ENCODE measurements around the gene CHRM4. TPM values are rescaled to one million over a fixed set of nuclear protein-coding genes. Genes with fewer than 3 reads are reported as not detected.
A peak's percentile ranks its signal among the peaks of the same experiment; 100 is the strongest.

The CHRM4 gene
- total and polyA plus RNA-seq, 2 of the 13 experiments (the other 11 are each of a cell fraction or from before 2014, with no cell fraction given): 0.13 to 0.21 TPM

DNA sequence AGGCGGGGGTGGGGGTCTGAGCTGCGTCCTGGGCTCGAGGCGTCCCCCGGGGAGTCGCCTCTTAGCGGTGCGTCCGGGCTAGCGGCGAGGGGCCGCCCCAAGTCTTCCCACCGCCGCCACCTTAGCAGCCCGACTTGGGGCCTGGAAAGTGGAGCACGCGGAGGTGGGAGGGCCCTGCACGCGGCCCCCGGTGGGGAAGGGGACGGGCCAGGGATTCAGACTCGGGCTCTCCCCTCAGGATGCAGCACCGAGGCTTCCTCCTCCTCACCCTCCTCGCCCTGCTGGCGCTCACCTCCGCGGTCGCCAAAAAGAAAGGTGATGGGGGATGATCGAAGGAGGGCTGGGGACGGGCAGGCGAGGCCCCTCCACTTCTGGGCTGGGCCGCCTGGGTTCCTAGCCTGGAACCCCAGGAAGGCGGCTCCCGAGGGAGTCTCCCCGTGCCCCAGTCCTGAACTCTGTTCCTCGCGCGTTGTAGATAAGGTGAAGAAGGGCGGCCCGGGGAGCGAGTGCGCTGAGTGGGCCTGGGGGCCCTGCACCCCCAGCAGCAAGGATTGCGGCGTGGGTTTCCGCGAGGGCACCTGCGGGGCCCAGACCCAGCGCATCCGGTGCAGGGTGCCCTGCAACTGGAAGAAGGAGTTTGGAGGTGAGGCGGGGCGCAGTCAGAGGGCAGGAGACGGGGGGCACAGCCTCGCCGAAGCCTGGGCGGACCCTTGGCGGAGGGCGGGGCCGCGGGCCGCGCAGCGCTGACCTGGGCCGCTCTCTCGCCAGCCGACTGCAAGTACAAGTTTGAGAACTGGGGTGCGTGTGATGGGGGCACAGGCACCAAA lies 9.5 kb downstream of the CHRM4 start (continued):
- peak; percentile 43; the same call in 1 of the 2 replicates for TF ChIP-seq SALL1 (CRISPR knock-in tag; IDR thresholded peaks at IDR 0.05)
- no peak for TF ChIP-seq PAF1 (CRISPR knock-in tag; IDR thresholded peaks at IDR 0.05)
- TF ChIP-seq KLF15 (CRISPR knock-in tag; IDR thresholded peaks at IDR 0.05; ENCODE audit: borderline replicate concordance): 0 out of 2 replicates have a peak, but pooled peaks have one; percentile 3
- no peak for TF ChIP-seq TMF1 (CRISPR knock-in tag; IDR thresholded peaks at IDR 0.05; ENCODE audit: low read depth)
- no peak for TF ChIP-seq ZNF44 (CRISPR knock-in tag; IDR thresholded peaks at IDR 0.05)
- no peak for TF ChIP-seq KAT2B (IDR thresholded peaks at IDR 0.05; ENCODE audit: borderline replicate concordance, low read depth, low read length)
- TF ChIP-seq, protein P1, sequence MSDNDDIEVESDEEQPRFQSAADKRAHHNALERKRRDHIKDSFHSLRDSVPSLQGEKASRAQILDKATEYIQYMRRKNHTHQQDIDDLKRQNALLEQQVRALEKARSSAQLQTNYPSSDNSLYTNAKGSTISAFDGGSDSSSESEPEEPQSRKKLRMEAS (IDR thresholded peaks at IDR 0.05): peak; percentile 51
- TF ChIP-seq ARNT2 (CRISPR knock-in tag; IDR thresholded peaks at IDR 0.05; ENCODE audit: low read depth): no peak
- TF ChIP-seq FOSL1 (CRISPR knock-in tag; IDR thresholded peaks at IDR 0.05; ENCODE audit: borderline replicate concordance): no peak
- TF ChIP-seq ZNF841 (CRISPR knock-in tag; IDR thresholded peaks at IDR 0.05; ENCODE audit: borderline replicate concordance): no peak
- no peak for TF ChIP-seq CENPX (CRISPR knock-in tag; IDR thresholded peaks at IDR 0.05)
- TF ChIP-seq ZFAT (CRISPR knock-in tag; conservative IDR thresholded peaks at IDR 0.05): 0 out of 2 replicates have a peak, but pooled peaks have one; percentile 66
- TF ChIP-seq, protein P2, sequence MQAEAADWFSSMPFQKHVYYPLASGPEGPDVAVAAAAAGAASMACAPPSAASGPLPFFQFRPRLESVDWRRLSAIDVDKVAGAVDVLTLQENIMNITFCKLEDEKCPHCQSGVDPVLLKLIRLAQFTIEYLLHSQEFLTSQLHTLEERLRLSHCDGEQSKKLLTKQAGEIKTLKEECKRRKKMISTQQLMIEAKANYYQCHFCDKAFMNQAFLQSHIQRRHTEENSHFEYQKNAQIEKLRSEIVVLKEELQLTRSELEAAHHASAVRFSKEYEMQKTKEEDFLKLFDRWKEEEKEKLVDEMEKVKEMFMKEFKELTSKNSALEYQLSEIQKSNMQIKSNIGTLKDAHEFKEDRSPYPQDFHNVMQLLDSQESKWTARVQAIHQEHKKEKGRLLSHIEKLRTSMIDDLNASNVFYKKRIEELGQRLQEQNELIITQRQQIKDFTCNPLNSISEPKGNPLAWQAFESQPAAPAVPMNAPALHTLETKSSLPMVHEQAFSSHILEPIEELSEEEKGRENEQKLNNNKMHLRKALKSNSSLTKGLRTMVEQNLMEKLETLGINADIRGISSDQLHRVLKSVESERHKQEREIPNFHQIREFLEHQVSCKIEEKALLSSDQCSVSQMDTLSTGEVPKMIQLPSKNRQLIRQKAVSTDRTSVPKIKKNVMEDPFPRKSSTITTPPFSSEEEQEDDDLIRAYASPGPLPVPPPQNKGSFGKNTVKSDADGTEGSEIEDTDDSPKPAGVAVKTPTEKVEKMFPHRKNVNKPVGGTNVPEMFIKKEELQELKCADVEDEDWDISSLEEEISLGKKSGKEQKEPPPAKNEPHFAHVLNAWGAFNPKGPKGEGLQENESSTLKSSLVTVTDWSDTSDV (CRISPR knock-in tag; IDR thresholded peaks at IDR 0.05): no peak
- no peak for TF ChIP-seq GATAD1 (CRISPR knock-in tag; IDR thresholded peaks at IDR 0.05)
- peak; percentile 33; the same call in 1 of the 2 replicates for TF ChIP-seq CBFB (CRISPR knock-in tag; IDR thresholded peaks at IDR 0.05)
- no peak for TF ChIP-seq ZEB1 (IDR thresholded peaks at IDR 0.05; ENCODE audit: insufficient replicate concordance, low read depth)
- TF ChIP-seq, protein P3, sequence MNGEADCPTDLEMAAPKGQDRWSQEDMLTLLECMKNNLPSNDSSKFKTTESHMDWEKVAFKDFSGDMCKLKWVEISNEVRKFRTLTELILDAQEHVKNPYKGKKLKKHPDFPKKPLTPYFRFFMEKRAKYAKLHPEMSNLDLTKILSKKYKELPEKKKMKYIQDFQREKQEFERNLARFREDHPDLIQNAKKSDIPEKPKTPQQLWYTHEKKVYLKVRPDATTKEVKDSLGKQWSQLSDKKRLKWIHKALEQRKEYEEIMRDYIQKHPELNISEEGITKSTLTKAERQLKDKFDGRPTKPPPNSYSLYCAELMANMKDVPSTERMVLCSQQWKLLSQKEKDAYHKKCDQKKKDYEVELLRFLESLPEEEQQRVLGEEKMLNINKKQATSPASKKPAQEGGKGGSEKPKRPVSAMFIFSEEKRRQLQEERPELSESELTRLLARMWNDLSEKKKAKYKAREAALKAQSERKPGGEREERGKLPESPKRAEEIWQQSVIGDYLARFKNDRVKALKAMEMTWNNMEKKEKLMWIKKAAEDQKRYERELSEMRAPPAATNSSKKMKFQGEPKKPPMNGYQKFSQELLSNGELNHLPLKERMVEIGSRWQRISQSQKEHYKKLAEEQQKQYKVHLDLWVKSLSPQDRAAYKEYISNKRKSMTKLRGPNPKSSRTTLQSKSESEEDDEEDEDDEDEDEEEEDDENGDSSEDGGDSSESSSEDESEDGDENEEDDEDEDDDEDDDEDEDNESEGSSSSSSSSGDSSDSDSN (CRISPR knock-in tag; IDR thresholded peaks at IDR 0.05): peak; percentile 50; the same call in 1 of the 2 replicates
- TF ChIP-seq, protein P4, sequence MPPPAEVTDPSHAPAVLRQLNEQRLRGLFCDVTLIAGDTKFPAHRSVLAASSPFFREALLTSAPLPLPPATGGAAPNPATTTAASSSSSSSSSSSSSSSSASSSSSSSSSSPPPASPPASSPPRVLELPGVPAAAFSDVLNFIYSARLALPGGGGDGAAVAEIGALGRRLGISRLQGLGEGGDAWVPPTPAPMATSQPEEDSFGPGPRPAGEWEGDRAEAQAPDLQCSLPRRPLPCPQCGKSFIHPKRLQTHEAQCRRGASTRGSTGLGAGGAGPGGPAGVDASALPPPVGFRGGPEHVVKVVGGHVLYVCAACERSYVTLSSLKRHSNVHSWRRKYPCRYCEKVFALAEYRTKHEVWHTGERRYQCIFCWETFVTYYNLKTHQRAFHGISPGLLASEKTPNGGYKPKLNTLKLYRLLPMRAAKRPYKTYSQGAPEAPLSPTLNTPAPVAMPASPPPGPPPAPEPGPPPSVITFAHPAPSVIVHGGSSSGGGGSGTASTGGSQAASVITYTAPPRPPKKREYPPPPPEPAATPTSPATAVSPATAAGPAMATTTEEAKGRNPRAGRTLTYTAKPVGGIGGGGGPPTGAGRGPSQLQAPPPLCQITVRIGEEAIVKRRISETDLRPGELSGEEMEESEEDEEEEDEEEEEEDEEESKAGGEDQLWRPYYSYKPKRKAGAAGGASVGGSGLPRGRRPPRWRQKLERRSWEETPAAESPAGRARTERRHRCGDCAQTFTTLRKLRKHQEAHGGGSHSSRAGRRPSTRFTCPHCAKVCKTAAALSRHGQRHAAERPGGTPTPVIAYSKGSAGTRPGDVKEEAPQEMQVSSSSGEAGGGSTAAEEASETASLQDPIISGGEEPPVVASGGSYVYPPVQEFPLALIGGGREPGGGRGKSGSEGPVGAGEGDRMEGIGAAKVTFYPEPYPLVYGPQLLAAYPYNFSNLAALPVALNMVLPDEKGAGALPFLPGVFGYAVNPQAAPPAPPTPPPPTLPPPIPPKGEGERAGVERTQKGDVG (CRISPR knock-in tag; IDR thresholded peaks at IDR 0.05; ENCODE audit: borderline replicate concordance): no peak
- no peak for TF ChIP-seq CREM (IDR thresholded peaks at IDR 0.05)
- TF ChIP-seq CREM (CRISPR knock-in tag; IDR thresholded peaks at IDR 0.05): no peak
- no peak; the same call in 1 of the 2 replicates for TF ChIP-seq BRD4 (CRISPR knock-in tag; IDR thresholded peaks at IDR 0.05)
- TF ChIP-seq TGIF2 (CRISPR knock-in tag; IDR thresholded peaks at IDR 0.05): no peak
